Stimulated activated naive CD8-positive, alpha-beta T cell treated with anti-CD3 and anti-CD28 coated beads, Interleukin-15, Interleukin-2, amounts not matched to agents 100 ng/mL and 50 ng/mL, for 24 hours (primary cell): Measurements from ENCODE around the gene IL1R2.
"Not testable (repeated sequence)": the region's sequence is repeated elsewhere in the genome, so short reads cannot be mapped to it uniquely, and the experiment has no call there.

ENCODE experiments used
- H3K27ac Mint-ChIP-seq: one replicate; pipeline ENCODE4 v1.8.0; 2021; ENCODE audit warnings: mild to moderate bottlenecking, mixed read lengths
- H3K27me3 Mint-ChIP-seq: one replicate; pipeline ENCODE4 v1.8.0; 2021; ENCODE audit warnings: mixed read lengths
- H3K36me3 Mint-ChIP-seq: one replicate; pipeline ENCODE4 v1.8.0; 2021; ENCODE audit warnings: low read depth, mixed read lengths
- H3K4me1 Mint-ChIP-seq: one replicate; pipeline ENCODE4 v1.8.0; 2021; ENCODE audit warnings: low read depth, mixed read lengths
- H3K4me3 Mint-ChIP-seq: one replicate; pipeline ENCODE4 v1.8.0; 2021; ENCODE audit warnings: mild to moderate bottlenecking, mixed read lengths
- H3K9me3 Mint-ChIP-seq: one replicate; pipeline ENCODE4 v1.8.0; 2021; ENCODE audit warnings: mixed read lengths

Gene IL1R2

GRCh38 chr2:102059151-102059550, 67.4 kb downstream of the IL1R2 start:
- H3K9me3 Mint-ChIP-seq, result no peaks in the 10 kb centered on the region
- no peaks in the 10 kb centered on the region for H3K36me3 Mint-ChIP-seq
- no peak overlapping the region for H3K27ac Mint-ChIP-seq
- H3K4me3 Mint-ChIP-seq, result no peak overlapping the region
- peaks cover 3% of the 10 kb centered on the region for H3K27me3 Mint-ChIP-seq
- H3K4me1 Mint-ChIP-seq, result peaks cover 40% of the 10 kb centered on the region

- Mint-ChIP-seq H3K27ac (no peak overlapping the region), H3K4me1 (peaks cover 48% of the 10 kb centered on the region), H3K4me3 (no peak overlapping the region), H3K27me3 (peaks cover 6% of the 10 kb centered on the region), H3K36me3 (no peaks in the 10 kb centered on the region), H3K9me3 (no peaks in the 10 kb centered on the region)
Measured at GRCh38 chr2:102060047-102060446, 68.3 kb downstream of the IL1R2 start.

- Mint-ChIP-seq H3K9me3 (no peaks in the 10 kb centered on the region), H3K36me3 (no peaks in the 10 kb centered on the region), H3K4me3 (no peak overlapping the region), H3K27ac (no peak overlapping the region), H3K27me3 (peaks cover 4% of the 10 kb centered on the region), H3K4me1 (peaks cover 48% of the 10 kb centered on the region)
Measured at GRCh38 chr2:102060792-102061191, 69.0 kb downstream of the IL1R2 start.

GRCh38 chr2:102061286-102061699, 69.5 kb downstream of the IL1R2 start:
- Mint-ChIP-seq H3K36me3 (no peaks in the 10 kb centered on the region), H3K4me1 (peaks cover 48% of the 10 kb centered on the region), H3K27me3 (peaks cover 8% of the 10 kb centered on the region), H3K4me3 (no peak overlapping the region), H3K27ac (no peak overlapping the region), H3K9me3 (no peaks in the 10 kb centered on the region)

GRCh38 chr2:102061962-102062795, 70.4 kb downstream of the IL1R2 start:
- Mint-ChIP-seq H3K27me3 (peaks cover 15% of the 10 kb centered on the region), H3K27ac (peak overlapping the region; percentile 86), H3K4me3 (peak overlapping the region; percentile 10), H3K4me1 (peaks cover 43% of the 10 kb centered on the region), H3K36me3 (no peaks in the 10 kb centered on the region), H3K9me3 (no peaks in the 10 kb centered on the region)

GRCh38 chr2:102062802-102063201, 71.0 kb downstream of the IL1R2 start:
- peaks cover 15% of the 10 kb centered on the region for H3K27me3 Mint-ChIP-seq
- no peaks in the 10 kb centered on the region for H3K9me3 Mint-ChIP-seq
- peak overlapping the region; percentile 10 for H3K4me3 Mint-ChIP-seq
- H3K27ac Mint-ChIP-seq, result peak overlapping the region; percentile 86
- peaks cover 37% of the 10 kb centered on the region for H3K4me1 Mint-ChIP-seq
- no peaks in the 10 kb centered on the region for H3K36me3 Mint-ChIP-seq

- H3K4me3 Mint-ChIP-seq, result no peak overlapping the region
- peak overlapping the region; percentile 86 for H3K27ac Mint-ChIP-seq
- H3K4me1 Mint-ChIP-seq, result peaks cover 30% of the 10 kb centered on the region
- peaks cover 15% of the 10 kb centered on the region for H3K27me3 Mint-ChIP-seq
- no peaks in the 10 kb centered on the region for H3K36me3 Mint-ChIP-seq
- H3K9me3 Mint-ChIP-seq, result no peaks in the 10 kb centered on the region
Measured at GRCh38 chr2:102063487-102063911, 71.7 kb downstream of the IL1R2 start.

GRCh38 chr2:102063941-102064678, 72.3 kb downstream of the IL1R2 start:
- Mint-ChIP-seq H3K4me3 (no peak overlapping the region), H3K27ac (no peak overlapping the region), H3K27me3 (peaks cover 15% of the 10 kb centered on the region), H3K9me3 (no peaks in the 10 kb centered on the region), H3K4me1 (peaks cover 30% of the 10 kb centered on the region), H3K36me3 (no peaks in the 10 kb centered on the region)

- peaks cover 30% of the 10 kb centered on the region for H3K4me1 Mint-ChIP-seq
- peaks cover 15% of the 10 kb centered on the region for H3K27me3 Mint-ChIP-seq
- H3K27ac Mint-ChIP-seq, result no peak overlapping the region
- no peaks in the 10 kb centered on the region for H3K36me3 Mint-ChIP-seq
- no peaks in the 10 kb centered on the region for H3K9me3 Mint-ChIP-seq
- no peak overlapping the region for H3K4me3 Mint-ChIP-seq
Measured at GRCh38 chr2:102064679-102065674, 73.2 kb downstream of the IL1R2 start.

GRCh38 chr2:102065675-102066252, 74.0 kb downstream of the IL1R2 start:
- Mint-ChIP-seq H3K36me3 (no peaks in the 10 kb centered on the region), H3K27ac (no peak overlapping the region), H3K4me1 (peaks cover 30% of the 10 kb centered on the region), H3K9me3 (no peaks in the 10 kb centered on the region), H3K27me3 (peaks cover 15% of the 10 kb centered on the region), H3K4me3 (no peak overlapping the region)

GRCh38 chr2:102066554-102066953, 74.8 kb downstream of the IL1R2 start:
- Mint-ChIP-seq H3K4me1 (peaks cover 30% of the 10 kb centered on the region), H3K27ac (no peak overlapping the region), H3K36me3 (no peaks in the 10 kb centered on the region), H3K4me3 (no peak overlapping the region), H3K9me3 (no peaks in the 10 kb centered on the region), H3K27me3 (peaks cover 15% of the 10 kb centered on the region)

- H3K27ac Mint-ChIP-seq, H3K9me3 Mint-ChIP-seq, H3K36me3 Mint-ChIP-seq, H3K4me3 Mint-ChIP-seq: not testable (repeated sequence)
- H3K27me3 Mint-ChIP-seq, result peaks cover 15% of the 10 kb centered on the region
- peaks cover 16% of the 10 kb centered on the region for H3K4me1 Mint-ChIP-seq
Measured at GRCh38 chr2:102068126-102068525, 76.4 kb downstream of the IL1R2 start.

- Mint-ChIP-seq H3K36me3 (no peaks in the 10 kb centered on the region), H3K4me1 (peaks cover 10% of the 10 kb centered on the region), H3K27ac (no peak overlapping the region), H3K27me3 (peaks cover 15% of the 10 kb centered on the region), H3K9me3 (no peaks in the 10 kb centered on the region), H3K4me3 (no peak overlapping the region)
Measured at GRCh38 chr2:102069311-102069974, 77.7 kb downstream of the IL1R2 start.
